Chondrocyte (in vitro differentiated cells): Measurements from ENCODE around the gene ING3. TPM values are rescaled to one million over a fixed set of nuclear protein-coding genes. Genes with fewer than 3 reads are reported as not detected.

ENCODE experiments used
- DNase-seq: peaks from one replicate; pipeline ENCODE4 v3.0.0; 2021; ENCODE audit warnings: mixed read lengths, low spot score
- H3K27ac Mint-ChIP-seq: one replicate; pipeline ENCODE4 v1.8.0; 2021; ENCODE audit warnings: mild to moderate bottlenecking, moderate library complexity, mixed read lengths; ENCODE audit not compliant: unreplicated experiment
- H3K27me3 Mint-ChIP-seq: 2 replicates; pipeline ENCODE4 v1.8.0; 2021; ENCODE audit warnings: low read depth, mixed read lengths
- H3K36me3 Mint-ChIP-seq: 2 replicates; pipeline ENCODE4 v1.8.0; 2021; ENCODE audit warnings: low read depth, mixed read lengths
- H3K4me1 Mint-ChIP-seq: 2 replicates; pipeline ENCODE4 v1.8.0; 2021; ENCODE audit warnings: low read depth, mild to moderate bottlenecking, mixed read lengths
- H3K4me3 Mint-ChIP-seq: one replicate; pipeline ENCODE4 v1.8.0; 2021; ENCODE audit warnings: mild to moderate bottlenecking, moderate library complexity, mixed read lengths; ENCODE audit not compliant: unreplicated experiment
- H3K9me3 Mint-ChIP-seq: 2 replicates; pipeline ENCODE4 v1.8.0; 2021; ENCODE audit warnings: low read depth, mixed read lengths
- CTCF ChIP-seq: fragments of 200-600 bp; sonication (generic); IDR thresholded peaks from 2 replicates; pipeline ENCODE4 v1.5.0; 2021; ENCODE audit warnings: antibody characterized with exemption, mild to moderate bottlenecking, moderate library complexity
- total RNA-seq: library from RNA; stranded (reverse); gene quantifications from 3 replicates; pipeline ENCODE4 v1.2.1, GENCODE V29; 2021

ING3 gene
- total RNA-seq, 1 donor from 2014 or later: 14.2 TPM

GRCh38 chr7:121023683-121024511, 73.3 kb downstream of the ING3 start:
- Mint-ChIP-seq H3K27ac (no peak overlapping the region), H3K4me3 (no peak overlapping the region), H3K9me3 (no peaks in the 10 kb centered on the region), H3K4me1 (peaks cover 57% of the 10 kb centered on the region), H3K36me3 (no peaks in the 10 kb centered on the region), H3K27me3 (no peaks in the 10 kb centered on the region)
- no peak for TF ChIP-seq CTCF
- no peak for DNase-seq

GRCh38 chr7:121024611-121025010, 74.0 kb downstream of the ING3 start:
- H3K4me1 Mint-ChIP-seq: peaks cover 50% of the 10 kb centered on the region
- no peaks in the 10 kb centered on the region for H3K9me3 Mint-ChIP-seq
- H3K27me3 Mint-ChIP-seq: no peaks in the 10 kb centered on the region
- H3K27ac Mint-ChIP-seq: peak overlapping the region; percentile 8
- no peak for TF ChIP-seq CTCF
- H3K4me3 Mint-ChIP-seq: no peak overlapping the region
- no peaks in the 10 kb centered on the region for H3K36me3 Mint-ChIP-seq
- DNase-seq: no peak

GRCh38 chr7:121026159-121026558, 75.6 kb downstream of the ING3 start:
- no peak overlapping the region for H3K27ac Mint-ChIP-seq
- no peak overlapping the region for H3K4me3 Mint-ChIP-seq
- no peaks in the 10 kb centered on the region for H3K27me3 Mint-ChIP-seq
- TF ChIP-seq CTCF: no peak
- no peaks in the 10 kb centered on the region for H3K36me3 Mint-ChIP-seq
- H3K4me1 Mint-ChIP-seq: peaks cover 42% of the 10 kb centered on the region
- DNase-seq: no peak
- H3K9me3 Mint-ChIP-seq: no peaks in the 10 kb centered on the region

GRCh38 chr7:121026577-121027111, 76.1 kb downstream of the ING3 start:
- Mint-ChIP-seq H3K9me3 (no peaks in the 10 kb centered on the region), H3K27ac (no peak overlapping the region), H3K27me3 (no peaks in the 10 kb centered on the region), H3K36me3 (no peaks in the 10 kb centered on the region), H3K4me1 (peaks cover 37% of the 10 kb centered on the region), H3K4me3 (no peak overlapping the region)
- no peak for TF ChIP-seq CTCF
- no peak for DNase-seq

Other genes with a start within 250 kb of the ING3 start
- gene TSPAN12, start 92.6 kb upstream of the ING3 start, total RNA-seq: 6.8 to 10.5 TPM (median 7.8 TPM) in 3 replicates
- 2.8 to 4.9 TPM (median 4.0 TPM) in 3 replicates for gene CPED1, start 37.9 kb downstream of the ING3 start, total RNA-seq